ENCODE results near the gene AQP2.
"Not testable (repeated sequence)": the region's sequence is repeated elsewhere in the genome, so short reads cannot be mapped to it uniquely, and the experiment has no call there.

Gene AQP2

GRCh38 chr12:49989400-49989799, 38.9 kb downstream of the AQP2 start:
- peaks cover 11 to 34% of the 10 kb centered on the region in 2 experiments for H3K36me3 ChIP-seq (ENCODE audit: control insufficient read depth in 1 of 2, insufficient read depth in 2 of 2, low read length in 2 of 2)
- H4K8ac ChIP-seq (ENCODE audit: low read depth, low read length); H3K79me2 ChIP-seq (ENCODE audit: control insufficient read depth, insufficient read depth, low read length, poor library complexity); H3K4ac ChIP-seq (ENCODE audit: low read depth, low read length); H3K18ac ChIP-seq (ENCODE audit: low read length); H3K9ac ChIP-seq (ENCODE audit: low read length); H3K9me3 ChIP-seq (ENCODE audit: insufficient read depth, low read depth, low read length); H2AK5ac ChIP-seq (ENCODE audit: low read length); H3K4me2 ChIP-seq (ENCODE audit: low read length); H3K4me3 ChIP-seq (ENCODE audit: low read depth, low read length); H3K27me3 ChIP-seq (ENCODE audit: insufficient read depth, low read length); H2BK5ac ChIP-seq (ENCODE audit: low read depth, low read length, poor library complexity); H2BK120ac ChIP-seq (ENCODE audit: insufficient read depth, low read length, poor library complexity); H3K14ac ChIP-seq (ENCODE audit: low read length); DNase-seq; H3K79me1 ChIP-seq (ENCODE audit: low read length); H2BK12ac ChIP-seq (ENCODE audit: low read length); H4K91ac ChIP-seq (ENCODE audit: low read depth, low read length); H4K12ac ChIP-seq (ENCODE audit: low read depth, low read length); H2AFZ ChIP-seq (ENCODE audit: insufficient read depth, low read length, poor library complexity); H3K23ac ChIP-seq (ENCODE audit: low read length); H3K4me1 ChIP-seq (ENCODE audit: control insufficient read depth in 1 of 2, insufficient read depth in 2 of 2, low read length in 2 of 2); H3K27ac ChIP-seq (ENCODE audit: low read depth, low read length): not testable (repeated sequence)
- WGBS (ENCODE audit: extremely low coverage, insufficient coverage, insufficient read length), result no CpG with 5 or more reads among the region's 2 CpGs

GRCh38 chr12:49990273-49990672, 39.7 kb downstream of the AQP2 start:
- Histone ChIP-seq H3K23ac (ENCODE audit: low read length) (no peak overlapping the region), H3K27me3 (ENCODE audit: insufficient read depth, low read length) (no peaks in the 10 kb centered on the region), H2BK120ac (ENCODE audit: insufficient read depth, low read length, poor library complexity) (no peak overlapping the region), H3K4ac (ENCODE audit: low read depth, low read length) (no peak overlapping the region), H3K4me2 (ENCODE audit: low read length) (no peak overlapping the region), H4K8ac (ENCODE audit: low read depth, low read length) (no peak overlapping the region), H3K79me2 (ENCODE audit: control insufficient read depth, insufficient read depth, low read length, poor library complexity) (no peaks in the 10 kb centered on the region), H2AFZ (ENCODE audit: insufficient read depth, low read length, poor library complexity) (no peak overlapping the region), H3K18ac (ENCODE audit: low read length) (no peak overlapping the region), H3K4me3 (ENCODE audit: low read depth, low read length) (no peak overlapping the region), H3K4me1 (ENCODE audit: control insufficient read depth in 1 of 2, insufficient read depth in 2 of 2, low read length in 2 of 2) (no peaks in the 10 kb centered on the region), H2BK5ac (ENCODE audit: low read depth, low read length, poor library complexity) (no peak overlapping the region), H3K36me3 (ENCODE audit: control insufficient read depth in 1 of 2, insufficient read depth in 2 of 2, low read length in 2 of 2) (peaks cover 11 to 33% of the 10 kb centered on the region in 2 experiments), H3K9me3 (ENCODE audit: insufficient read depth, low read depth, low read length) (no peaks in the 10 kb centered on the region), H3K27ac (ENCODE audit: low read depth, low read length) (no peak overlapping the region), H3K14ac (ENCODE audit: low read length) (no peak overlapping the region), H3K9ac (ENCODE audit: low read length) (no peak overlapping the region), H2BK12ac (ENCODE audit: low read length) (no peak overlapping the region), H4K91ac (ENCODE audit: low read depth, low read length) (no peak overlapping the region), H2AK5ac (ENCODE audit: low read length) (no peak overlapping the region), H4K12ac (ENCODE audit: low read depth, low read length) (no peak overlapping the region), H3K79me1 (ENCODE audit: low read length) (no peaks in the 10 kb centered on the region)
- WGBS (ENCODE audit: extremely low coverage, insufficient coverage, insufficient read length), result no CpG with 5 or more reads among the region's 4 CpGs
- DNase-seq, result peak in 1 of 2 donors; percentile 18

GRCh38 chr12:49998453-49998852, 47.9 kb downstream of the AQP2 start:
- no peak overlapping the region for H3K4me2 ChIP-seq (ENCODE audit: low read length)
- no peak overlapping the region for H4K91ac ChIP-seq (ENCODE audit: low read depth, low read length)
- no peak overlapping the region for H3K9ac ChIP-seq (ENCODE audit: low read length)
- no peak overlapping the region for H3K4me3 ChIP-seq (ENCODE audit: low read depth, low read length)
- H2AK5ac ChIP-seq (ENCODE audit: low read length), result no peak overlapping the region
- H3K79me2 ChIP-seq (ENCODE audit: control insufficient read depth, insufficient read depth, low read length, poor library complexity), result no peaks in the 10 kb centered on the region
- H3K9me3 ChIP-seq (ENCODE audit: insufficient read depth, low read depth, low read length), result no peaks in the 10 kb centered on the region
- no peak overlapping the region for H3K27ac ChIP-seq (ENCODE audit: low read depth, low read length)
- H3K27me3 ChIP-seq (ENCODE audit: insufficient read depth, low read length), result no peaks in the 10 kb centered on the region
- H3K18ac ChIP-seq (ENCODE audit: low read length), result no peak overlapping the region
- no peak overlapping the region for H2AFZ ChIP-seq (ENCODE audit: insufficient read depth, low read length, poor library complexity)
- peaks cover 36 to 44% of the 10 kb centered on the region in 2 experiments for H3K36me3 ChIP-seq (ENCODE audit: control insufficient read depth in 1 of 2, insufficient read depth in 2 of 2, low read length in 2 of 2)
- no peak overlapping the region for H4K8ac ChIP-seq (ENCODE audit: low read depth, low read length)
- no peak overlapping the region for H3K23ac ChIP-seq (ENCODE audit: low read length)
- no peak overlapping the region for H2BK120ac ChIP-seq (ENCODE audit: insufficient read depth, low read length, poor library complexity)
- no CpG with 5 or more reads among the region's 2 CpGs for WGBS (ENCODE audit: extremely low coverage, insufficient coverage, insufficient read length)
- no peak overlapping the region for H3K4ac ChIP-seq (ENCODE audit: low read depth, low read length)
- no peak for DNase-seq
- no peaks in the 10 kb centered on the region for H3K4me1 ChIP-seq (ENCODE audit: control insufficient read depth in 1 of 2, insufficient read depth in 2 of 2, low read length in 2 of 2)
- no peak overlapping the region for H4K12ac ChIP-seq (ENCODE audit: low read depth, low read length)
- no peaks in the 10 kb centered on the region for H3K79me1 ChIP-seq (ENCODE audit: low read length)
- H2BK12ac ChIP-seq (ENCODE audit: low read length), result no peak overlapping the region
- H2BK5ac ChIP-seq (ENCODE audit: low read depth, low read length, poor library complexity), result no peak overlapping the region
- H3K14ac ChIP-seq (ENCODE audit: low read length), result no peak overlapping the region

- Histone ChIP-seq H3K79me1 (ENCODE audit: low read length) (no peaks in the 10 kb centered on the region), H3K27ac (ENCODE audit: low read depth, low read length) (no peak overlapping the region), H3K79me2 (ENCODE audit: control insufficient read depth, insufficient read depth, low read length, poor library complexity) (no peaks in the 10 kb centered on the region), H4K91ac (ENCODE audit: low read depth, low read length) (no peak overlapping the region), H3K14ac (ENCODE audit: low read length) (no peak overlapping the region), H3K9ac (ENCODE audit: low read length) (no peak overlapping the region), H3K9me3 (ENCODE audit: insufficient read depth, low read depth, low read length) (no peaks in the 10 kb centered on the region), H3K4ac (ENCODE audit: low read depth, low read length) (no peak overlapping the region), H3K4me1 (ENCODE audit: control insufficient read depth in 1 of 2, insufficient read depth in 2 of 2, low read length in 2 of 2) (no peaks in the 10 kb centered on the region), H4K8ac (ENCODE audit: low read depth, low read length) (no peak overlapping the region), H3K4me2 (ENCODE audit: low read length) (no peak overlapping the region), H2AK5ac (ENCODE audit: low read length) (no peak overlapping the region), H2BK12ac (ENCODE audit: low read length) (no peak overlapping the region), H3K27me3 (ENCODE audit: insufficient read depth, low read length) (no peaks in the 10 kb centered on the region), H3K23ac (ENCODE audit: low read length) (no peak overlapping the region), H4K12ac (ENCODE audit: low read depth, low read length) (no peak overlapping the region), H2BK5ac (ENCODE audit: low read depth, low read length, poor library complexity) (no peak overlapping the region), H3K18ac (ENCODE audit: low read length) (no peak overlapping the region), H2BK120ac (ENCODE audit: insufficient read depth, low read length, poor library complexity) (no peak overlapping the region), H3K4me3 (ENCODE audit: low read depth, low read length) (no peak overlapping the region), H2AFZ (ENCODE audit: insufficient read depth, low read length, poor library complexity) (no peak overlapping the region), H3K36me3 (ENCODE audit: control insufficient read depth in 1 of 2, insufficient read depth in 2 of 2, low read length in 2 of 2) (peaks cover 13 to 28% of the 10 kb centered on the region in 2 experiments)
- DNase-seq, result no peak
- no CpG with 5 or more reads among the region's 2 CpGs for WGBS (ENCODE audit: extremely low coverage, insufficient coverage, insufficient read length)
These were observed 53.1 kb downstream of the AQP2 start for GRCh38 chr12:50003595-50003994.

Measured in trophoblast cell (in vitro differentiated cells and primary cell).